GM18870 (cell line): ENCODE data around the gene DNAJB5.

ENCODE experiments used
- ATAC-seq: cut with Tn5 transposase; IDR thresholded peaks from one replicate; pipeline ENCODE4 v1.9.1; 2021; ENCODE audit warnings: moderate library complexity; ENCODE audit not compliant: unreplicated experiment

DNAJB5 gene

GRCh38 chr9:34983209-34983608 is 6.3 kb upstream of the DNAJB5 start:
- ATAC-seq, result no peak

DNA sequence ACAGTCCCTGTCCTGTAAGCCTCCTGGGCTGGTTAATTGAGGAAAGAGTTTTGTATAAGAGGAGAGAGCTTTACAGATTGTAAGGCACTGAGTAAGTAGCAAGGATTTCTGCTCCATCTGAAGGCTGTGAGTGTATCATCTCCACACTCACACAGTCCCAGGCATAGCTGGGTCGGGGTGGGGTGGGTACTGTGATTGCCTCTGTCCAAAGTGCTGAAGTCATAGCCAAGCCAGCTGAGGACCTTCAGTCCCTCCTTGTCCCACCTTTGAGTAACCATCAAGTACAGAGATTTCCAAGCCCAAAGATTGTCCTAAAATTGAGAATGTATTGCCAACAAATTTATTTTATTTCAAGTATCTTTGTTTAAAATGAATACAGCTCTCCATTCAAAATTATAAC is 5.5 kb upstream of the DNAJB5 start:
- no peak for ATAC-seq

GRCh38 chr9:34985311-34985899 is 4.1 kb upstream of the DNAJB5 start:
- ATAC-seq, result no peak

GRCh38 chr9:34986540-34987047 is 3.0 kb upstream of the DNAJB5 start:
- no peak for ATAC-seq

DNA sequence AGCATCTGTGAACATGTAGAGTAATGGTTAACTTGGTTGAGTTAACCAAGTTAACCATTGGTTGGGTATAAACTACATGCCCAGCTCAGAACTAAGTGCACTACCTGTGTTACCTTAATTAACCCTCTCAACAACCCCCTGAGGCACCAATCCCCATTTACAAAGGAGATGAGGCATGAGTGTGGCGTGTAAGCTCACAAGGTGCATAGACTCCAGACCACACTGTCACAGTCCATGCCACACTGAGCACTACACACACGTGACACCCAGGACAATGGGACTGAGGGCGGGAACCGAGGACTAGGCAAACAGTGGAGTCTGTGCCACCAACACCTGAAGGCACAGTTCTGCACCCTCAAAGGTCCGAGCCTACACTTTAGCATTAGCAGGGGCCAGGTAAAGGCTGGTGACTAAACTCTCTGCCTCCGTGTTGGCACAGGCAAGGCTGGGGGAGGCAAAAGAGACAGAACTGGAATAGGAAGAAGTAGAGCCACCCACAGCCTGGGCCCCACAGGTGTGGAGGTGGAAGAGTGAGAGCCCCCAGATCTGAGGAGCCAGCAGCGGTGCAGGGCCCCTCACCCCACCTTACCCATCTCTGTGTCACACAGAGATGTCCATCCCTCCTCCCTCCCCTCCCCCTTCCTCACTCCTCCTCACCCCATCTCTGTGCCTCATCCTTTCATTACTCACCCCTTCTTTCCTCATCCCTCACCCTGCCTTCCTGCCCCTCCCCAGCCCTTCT is 2.2 kb upstream of the DNAJB5 start:
- ATAC-seq, result no peak

GRCh38 chr9:34988218-34989002 is 1.1 kb upstream of the DNAJB5 start:
- no peak for ATAC-seq

DNA sequence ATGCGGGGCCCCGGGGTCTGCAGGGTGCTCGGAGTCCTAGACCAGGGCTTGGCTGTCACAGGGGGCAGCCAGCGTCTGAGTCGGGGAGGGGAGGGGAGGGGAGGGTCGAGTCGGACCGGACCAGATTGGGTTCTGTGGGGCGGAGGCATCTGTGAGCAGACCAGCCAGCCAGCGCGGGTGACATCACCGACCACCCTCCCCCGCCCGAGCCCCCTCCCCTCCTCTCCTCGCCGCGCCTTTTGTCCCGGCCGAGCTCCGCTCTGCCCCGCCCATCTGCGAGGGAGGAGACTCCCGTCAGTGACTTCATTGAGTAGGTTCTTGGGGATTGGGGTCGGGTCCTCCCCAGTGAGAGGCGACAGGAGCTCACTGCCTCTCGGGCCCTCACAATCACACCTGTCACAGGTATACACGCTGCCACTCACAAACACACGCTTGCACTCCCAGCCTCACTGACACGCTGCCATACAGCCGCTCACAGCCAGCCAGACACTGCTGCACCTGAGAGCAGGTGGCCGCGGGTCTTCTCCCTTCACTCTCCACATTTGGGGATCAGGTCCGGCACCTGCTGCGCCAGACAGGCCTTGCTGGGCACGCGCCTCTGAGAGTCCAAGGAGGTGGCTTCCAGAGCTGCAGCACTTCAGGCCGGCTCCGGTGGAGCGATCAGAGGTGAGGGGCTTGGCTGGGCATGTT is 546 bp downstream of the DNAJB5 start:
- no peak for ATAC-seq

GRCh38 chr9:34990908-34991606 is 1.5 kb downstream of the DNAJB5 start:
- ATAC-seq, result no peak

- ATAC-seq, result no peak
Observed at GRCh38 chr9:34991607-34992375, 2.2 kb downstream of the DNAJB5 start.

- no peak for ATAC-seq
Observed at GRCh38 chr9:34992376-34992951, 2.9 kb downstream of the DNAJB5 start.

- no peak for ATAC-seq
Observed at GRCh38 chr9:34993502-34994259, 4.1 kb downstream of the DNAJB5 start.

DNA sequence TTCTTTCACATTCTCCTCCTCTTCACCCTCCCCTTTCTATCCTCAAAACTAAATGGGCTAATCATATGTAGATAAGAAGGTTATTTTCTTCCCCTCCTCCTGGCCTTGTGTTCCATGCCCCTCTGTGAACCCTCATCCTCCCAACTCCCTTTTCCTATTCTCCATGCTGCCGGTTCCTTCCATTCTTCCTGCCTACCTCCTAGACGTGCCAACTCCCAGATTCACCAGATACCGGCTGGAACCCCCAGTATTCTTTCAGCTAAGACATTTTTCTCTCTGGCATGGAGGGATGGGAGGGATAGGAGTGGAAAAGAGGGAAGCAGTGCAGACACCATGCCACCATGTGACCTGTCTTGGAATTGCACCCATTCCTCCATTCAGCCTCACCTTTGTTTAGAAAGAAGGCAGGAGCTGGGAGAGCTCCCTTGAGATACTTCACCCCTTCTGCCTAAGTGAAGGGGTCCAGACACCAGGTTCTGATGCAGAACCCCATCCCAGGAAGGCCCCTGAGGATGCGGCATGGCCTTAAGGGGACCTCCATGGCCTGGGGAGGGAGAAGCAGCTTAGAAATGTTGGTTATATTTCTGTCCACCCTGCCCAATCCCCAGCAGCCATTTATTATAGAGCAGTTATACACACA is 4.8 kb downstream of the DNAJB5 start:
- ATAC-seq, result no peak

- ATAC-seq, result no peak
Observed at GRCh38 chr9:34994900-34995669, 5.5 kb downstream of the DNAJB5 start.

GRCh38 chr9:34995670-34996060 is 6.1 kb downstream of the DNAJB5 start:
- no peak for ATAC-seq

DNA sequence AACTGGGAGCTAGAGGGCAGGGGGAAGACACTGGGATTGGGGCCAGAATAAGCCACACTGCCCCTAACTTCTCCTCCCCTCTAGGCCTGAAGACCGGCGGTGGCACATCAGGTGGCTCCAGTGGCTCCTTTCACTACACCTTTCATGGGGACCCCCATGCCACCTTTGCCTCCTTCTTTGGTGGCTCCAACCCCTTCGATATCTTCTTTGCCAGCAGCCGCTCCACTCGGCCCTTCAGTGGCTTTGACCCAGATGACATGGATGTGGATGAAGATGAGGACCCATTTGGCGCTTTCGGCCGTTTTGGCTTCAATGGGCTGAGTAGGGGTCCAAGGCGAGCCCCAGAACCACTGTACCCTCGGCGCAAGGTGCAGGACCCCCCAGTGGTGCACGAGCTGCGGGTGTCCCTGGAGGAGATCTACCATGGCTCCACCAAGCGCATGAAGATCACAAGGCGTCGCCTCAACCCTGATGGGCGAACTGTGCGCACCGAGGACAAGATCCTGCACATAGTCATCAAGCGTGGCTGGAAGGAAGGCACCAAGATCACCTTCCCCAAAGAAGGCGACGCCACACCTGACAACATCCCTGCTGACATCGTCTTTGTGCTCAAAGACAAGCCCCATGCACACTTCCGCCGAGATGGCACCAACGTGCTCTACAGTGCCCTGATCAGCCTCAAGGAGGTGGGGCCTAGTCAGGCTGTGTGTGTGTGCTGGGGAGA is 6.8 kb downstream of the DNAJB5 start:
- ATAC-seq, result no peak

GRCh38 chr9:34996905-34997279 is 7.3 kb downstream of the DNAJB5 start:
- ATAC-seq, result no peak

DNA sequence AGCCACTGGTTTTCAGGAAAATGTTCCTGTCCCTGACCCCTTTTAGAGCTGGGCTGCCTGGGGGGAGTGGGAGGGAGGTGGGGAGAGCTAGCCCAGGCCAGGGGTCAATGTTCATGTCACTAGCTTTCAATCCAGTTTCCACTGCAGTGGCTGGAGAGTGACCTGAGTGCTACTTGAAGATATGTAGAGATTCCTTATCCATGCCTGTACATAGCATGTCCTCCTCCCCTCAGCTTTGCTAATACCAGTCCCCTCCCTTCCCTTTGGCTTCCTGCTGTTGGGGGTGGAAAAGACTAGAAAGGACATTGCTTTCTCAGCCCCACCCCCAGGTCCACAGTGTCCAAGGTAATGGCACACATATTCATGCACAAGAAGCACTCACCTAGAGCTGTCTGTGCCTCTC is 7.8 kb downstream of the DNAJB5 start:
- no peak for ATAC-seq
